Measurements from ENCODE around the gene CTSA.

- TF ChIP-seq CTCF (IDR thresholded peaks at IDR 0.05), result no peak
- TF ChIP-seq POLR2AphosphoS5 (IDR thresholded peaks at IDR 0.05), result no peak
Measured at GRCh38 chr20:45935416-45936046, 44.4 kb downstream of the CTSA start.

Measured in upper lobe of left lung (tissue), 4 donors.